ENCODE measurements around the gene TAGAP. TPM values are rescaled to one million over a fixed set of nuclear protein-coding genes. Genes with fewer than 3 reads are reported as not detected.
"Not testable (repeated sequence)": the region's sequence is repeated elsewhere in the genome, so short reads cannot be mapped to it uniquely, and the experiment has no call there.

The TAGAP gene
- total and polyA plus RNA-seq, 10 of the 15 experiments (the other 5 are each of a cell fraction or from before 2014, with no cell fraction given), result 5.3 to 27.4 (median 18.9) TPM

DNA sequence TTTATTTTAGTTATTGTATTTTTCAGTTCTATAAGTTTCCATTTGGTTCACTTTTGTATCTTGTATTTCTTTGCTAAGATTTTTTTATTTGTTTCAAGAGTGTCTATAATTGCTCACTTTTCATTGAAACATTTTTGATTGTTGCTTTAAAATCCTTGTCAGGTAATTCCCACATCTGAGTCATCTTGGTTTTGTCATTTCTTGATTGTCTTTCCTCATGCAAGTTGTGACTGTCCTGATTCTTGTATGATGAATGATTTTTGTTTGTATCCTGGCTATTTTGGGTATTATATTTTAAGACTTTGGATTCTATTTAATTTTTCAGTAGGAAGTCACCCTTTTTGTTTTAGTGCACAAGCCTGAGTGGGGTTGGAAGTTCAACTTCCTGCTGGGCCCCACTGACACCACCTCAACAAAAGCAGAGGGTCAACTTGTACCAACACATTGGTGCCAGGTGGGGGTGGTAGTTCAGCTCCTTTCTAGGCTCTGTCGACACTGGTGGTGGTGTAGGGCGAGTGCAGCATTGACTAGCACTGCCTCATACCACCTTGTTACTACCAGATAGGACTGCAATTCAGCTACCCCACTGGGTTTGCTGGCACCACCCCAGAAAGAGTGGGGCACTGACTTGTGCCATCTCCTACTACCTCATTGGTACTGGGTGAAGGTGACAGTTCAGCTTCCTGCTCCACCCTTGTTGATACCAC is 53.6 kb downstream of the TAGAP start (continued):
- TF ChIP-seq WRNIP1 (IDR thresholded peaks at IDR 0.05; ENCODE audit: borderline replicate concordance, low read depth, low read length), result no peak
- TF ChIP-seq YY1 (IDR thresholded peaks at IDR 0.05; ENCODE audit: low read depth, low read length), result no peak
- no peak for TF ChIP-seq PAX5 (IDR thresholded peaks at IDR 0.05; ENCODE audit: borderline replicate concordance, low read depth, low read length)
- TF ChIP-seq IKZF1 (conservative IDR thresholded peaks at IDR 0.05), result no peak
- no peak for TF ChIP-seq SIN3A (IDR thresholded peaks at IDR 0.05; ENCODE audit: low read depth, low read length)
- no peak for TF ChIP-seq RUNX3 (IDR thresholded peaks at IDR 0.05; ENCODE audit: low read length)

- FAIRE-seq; H3K4me2 ChIP-seq (ENCODE audit: control insufficient read depth, insufficient read depth); H4K20me1 ChIP-seq (ENCODE audit: control insufficient read depth, insufficient read depth); H3K79me2 ChIP-seq (ENCODE audit: control insufficient read depth, insufficient read depth, low read length); in situ Hi-C loops (cut with MboI); DNase-seq (ENCODE audit: low read depth, low spot score); H3K9ac ChIP-seq (ENCODE audit: control insufficient read depth, insufficient read depth, low read length); BruUV-seq (replicated peaks); RAD21 ChIA-PET (ENCODE audit: unreplicated experiment); POLR2A ChIA-PET; H3K4me1 ChIP-seq (ENCODE audit: control insufficient read depth, insufficient read depth, low read length); CTCF ChIA-PET; H2AFZ ChIP-seq (ENCODE audit: control insufficient read depth, low read depth, low read length); ATAC-seq; H3K27me3 ChIP-seq (replicated peaks in 1 of 2; ENCODE audit: control insufficient read depth in 2 of 2, insufficient read depth in 2 of 2, low read length in 1 of 2); H3K27ac ChIP-seq (ENCODE audit: control insufficient read depth, insufficient read depth); H3K36me3 ChIP-seq (ENCODE audit: control insufficient read depth in 2 of 2, insufficient read depth in 2 of 2, low read length in 1 of 2); intact Hi-C loops (cut with micrococcal nuclease; ENCODE audit: unreplicated experiment); H3K9me3 ChIP-seq (replicated peaks; ENCODE audit: control insufficient read depth, insufficient read depth, low read length); H3K4me3 ChIP-seq: not testable (repeated sequence)
- SMC1A ChIA-PET (ENCODE audit: uncharacterized antibody, unreplicated experiment), result interaction anchor here (1.0 kb wide), 1 partner anchor 10 kb away, joined by 4 read pairs; the partner anchor contains the start of gene RSPH3
- 96% methylated on average over 2 of the region's 2 CpGs for WGBS (ENCODE audit: insufficient coverage, insufficient replicate concordance, low lambda C conversion rate, missing lambda C conversion rate)
Measured at GRCh38 chr6:158989711-158990110, 55.1 kb downstream of the TAGAP start.

- H3K27me3 ChIP-seq (replicated peaks in 1 of 2; ENCODE audit: control insufficient read depth in 2 of 2, insufficient read depth in 2 of 2, low read length in 1 of 2), result no peaks in the 10 kb centered on the region
- no peak overlapping the region for H3K4me2 ChIP-seq (ENCODE audit: control insufficient read depth, insufficient read depth)
- no peak overlapping the region for H3K4me3 ChIP-seq
- intact Hi-C loops (cut with micrococcal nuclease; ENCODE audit: unreplicated experiment) (no loop called here), in situ Hi-C loops (cut with MboI) (no loop called here)
- no peak for FAIRE-seq
- no peaks in the 10 kb centered on the region for H3K4me1 ChIP-seq (ENCODE audit: control insufficient read depth, insufficient read depth, low read length)
- ChIA-PET CTCF (interaction anchor here (0.7 to 1.6 kb wide), 5 partner anchors 14 to 121 kb away, joined by 3 to 6 read pairs (median 4); no protein-coding TSS in a partner anchor), SMC1A (ENCODE audit: uncharacterized antibody, unreplicated experiment) (no interaction called here), POLR2A (no interaction called here), RAD21 (ENCODE audit: unreplicated experiment) (no interaction called here)
- no peaks in the 10 kb centered on the region for H3K36me3 ChIP-seq (ENCODE audit: control insufficient read depth in 2 of 2, insufficient read depth in 2 of 2, low read length in 1 of 2)
- H3K9ac ChIP-seq (ENCODE audit: control insufficient read depth, insufficient read depth, low read length), result no peak overlapping the region
- no peaks in the 10 kb centered on the region for H4K20me1 ChIP-seq (ENCODE audit: control insufficient read depth, insufficient read depth)
- no peaks in the 10 kb centered on the region for H3K79me2 ChIP-seq (ENCODE audit: control insufficient read depth, insufficient read depth, low read length)
- no peaks in the 10 kb centered on the region; the same call in 2 of the 3 replicates for H3K9me3 ChIP-seq (replicated peaks; ENCODE audit: control insufficient read depth, insufficient read depth, low read length)
- no peak overlapping the region for H3K27ac ChIP-seq (ENCODE audit: control insufficient read depth, insufficient read depth)
- WGBS (ENCODE audit: insufficient coverage, insufficient replicate concordance, low lambda C conversion rate, missing lambda C conversion rate), result 97% methylated on average over 1 of the region's 1 CpG
- no peak overlapping the region for H2AFZ ChIP-seq (ENCODE audit: control insufficient read depth, low read depth, low read length)
- DNase-seq (ENCODE audit: low read depth, low spot score), result no peak
- no TSS peak for BruUV-seq (replicated peaks)
- no peak for ATAC-seq
- TF ChIP-seq WRNIP1 (IDR thresholded peaks at IDR 0.05; ENCODE audit: borderline replicate concordance, low read depth, low read length) (no peak), IKZF1 (conservative IDR thresholded peaks at IDR 0.05) (no peak), EZH2 (IDR thresholded peaks at IDR 0.05; ENCODE audit: borderline replicate concordance, control insufficient read depth, low read depth, low read length) (no peak), NR2C1 (IDR thresholded peaks at IDR 0.05) (no peak), ZNF384 (IDR thresholded peaks at IDR 0.05; ENCODE audit: borderline replicate concordance, low read depth, low read length) (no peak), PML (IDR thresholded peaks at IDR 0.05; ENCODE audit: low read length) (no peak), BACH1 (IDR thresholded peaks at IDR 0.05; ENCODE audit: borderline replicate concordance) (no peak)
- TF ChIP-seq, protein P1, sequence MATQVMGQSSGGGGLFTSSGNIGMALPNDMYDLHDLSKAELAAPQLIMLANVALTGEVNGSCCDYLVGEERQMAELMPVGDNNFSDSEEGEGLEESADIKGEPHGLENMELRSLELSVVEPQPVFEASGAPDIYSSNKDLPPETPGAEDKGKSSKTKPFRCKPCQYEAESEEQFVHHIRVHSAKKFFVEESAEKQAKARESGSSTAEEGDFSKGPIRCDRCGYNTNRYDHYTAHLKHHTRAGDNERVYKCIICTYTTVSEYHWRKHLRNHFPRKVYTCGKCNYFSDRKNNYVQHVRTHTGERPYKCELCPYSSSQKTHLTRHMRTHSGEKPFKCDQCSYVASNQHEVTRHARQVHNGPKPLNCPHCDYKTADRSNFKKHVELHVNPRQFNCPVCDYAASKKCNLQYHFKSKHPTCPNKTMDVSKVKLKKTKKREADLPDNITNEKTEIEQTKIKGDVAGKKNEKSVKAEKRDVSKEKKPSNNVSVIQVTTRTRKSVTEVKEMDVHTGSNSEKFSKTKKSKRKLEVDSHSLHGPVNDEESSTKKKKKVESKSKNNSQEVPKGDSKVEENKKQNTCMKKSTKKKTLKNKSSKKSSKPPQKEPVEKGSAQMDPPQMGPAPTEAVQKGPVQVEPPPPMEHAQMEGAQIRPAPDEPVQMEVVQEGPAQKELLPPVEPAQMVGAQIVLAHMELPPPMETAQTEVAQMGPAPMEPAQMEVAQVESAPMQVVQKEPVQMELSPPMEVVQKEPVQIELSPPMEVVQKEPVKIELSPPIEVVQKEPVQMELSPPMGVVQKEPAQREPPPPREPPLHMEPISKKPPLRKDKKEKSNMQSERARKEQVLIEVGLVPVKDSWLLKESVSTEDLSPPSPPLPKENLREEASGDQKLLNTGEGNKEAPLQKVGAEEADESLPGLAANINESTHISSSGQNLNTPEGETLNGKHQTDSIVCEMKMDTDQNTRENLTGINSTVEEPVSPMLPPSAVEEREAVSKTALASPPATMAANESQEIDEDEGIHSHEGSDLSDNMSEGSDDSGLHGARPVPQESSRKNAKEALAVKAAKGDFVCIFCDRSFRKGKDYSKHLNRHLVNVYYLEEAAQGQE (IDR thresholded peaks at IDR 0.05; ENCODE audit: low read depth, low read length), result no peak
- TF ChIP-seq, protein P2, sequence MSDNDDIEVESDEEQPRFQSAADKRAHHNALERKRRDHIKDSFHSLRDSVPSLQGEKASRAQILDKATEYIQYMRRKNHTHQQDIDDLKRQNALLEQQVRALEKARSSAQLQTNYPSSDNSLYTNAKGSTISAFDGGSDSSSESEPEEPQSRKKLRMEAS (IDR thresholded peaks at IDR 0.05; ENCODE audit: low read depth, low read length), result no peak
Measured at GRCh38 chr6:158988477-158988876, 56.3 kb downstream of the TAGAP start.
